Measurements from ENCODE around the gene CASP4.

Gene CASP4

DNA sequence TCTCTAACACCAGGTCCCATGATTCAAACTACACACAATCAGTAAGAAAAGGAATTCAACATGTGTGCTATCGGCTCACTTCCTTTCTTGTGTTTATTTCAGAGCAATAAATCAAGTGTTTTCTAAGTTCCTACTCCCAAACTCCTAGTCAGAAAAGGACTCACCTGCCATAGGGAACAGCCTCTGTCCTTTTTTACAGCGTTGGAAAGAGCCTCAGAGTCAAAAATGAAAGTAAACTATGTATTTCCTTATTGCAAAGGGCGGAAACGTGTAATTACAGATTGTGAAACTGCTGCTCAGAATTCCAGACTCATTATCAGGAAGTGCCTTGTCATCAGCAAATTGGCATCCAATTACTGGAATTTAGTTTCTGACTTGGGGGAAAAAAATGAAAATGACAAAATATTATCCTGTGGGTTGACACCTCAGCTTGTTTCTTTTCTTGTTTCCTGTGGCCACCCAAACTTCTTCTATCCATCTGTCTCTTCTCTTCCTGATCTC is at the start of gene CASP4:
CASP4 (minus strand) TSS at position 220 of the 501 bp plus-strand sequence; CDS start at position 171, 49 bp downstream.
- Histone ChIP-seq H3K27ac (peak within 1 kb of the TSS; percentile 93), H3K4me3 (ENCODE audit: low read depth in 1 of 2, low read length in 1 of 2) (peak within 1 kb of the TSS; percentile 67 to 79), H3K27me3 (no peaks in the 10 kb centered on the region), H3K4me1 (ENCODE audit: control insufficient read depth in 1 of 2, insufficient read depth in 1 of 2, low read depth in 1 of 2, low read length in 1 of 2) (peaks cover 48 to 49% of the 10 kb centered on the region in 2 experiments), H3K9me3 (no peaks in the 10 kb centered on the region), H3K36me3 (peaks cover 4% of the 10 kb centered on the region)
- TF ChIP-seq, protein P1, sequence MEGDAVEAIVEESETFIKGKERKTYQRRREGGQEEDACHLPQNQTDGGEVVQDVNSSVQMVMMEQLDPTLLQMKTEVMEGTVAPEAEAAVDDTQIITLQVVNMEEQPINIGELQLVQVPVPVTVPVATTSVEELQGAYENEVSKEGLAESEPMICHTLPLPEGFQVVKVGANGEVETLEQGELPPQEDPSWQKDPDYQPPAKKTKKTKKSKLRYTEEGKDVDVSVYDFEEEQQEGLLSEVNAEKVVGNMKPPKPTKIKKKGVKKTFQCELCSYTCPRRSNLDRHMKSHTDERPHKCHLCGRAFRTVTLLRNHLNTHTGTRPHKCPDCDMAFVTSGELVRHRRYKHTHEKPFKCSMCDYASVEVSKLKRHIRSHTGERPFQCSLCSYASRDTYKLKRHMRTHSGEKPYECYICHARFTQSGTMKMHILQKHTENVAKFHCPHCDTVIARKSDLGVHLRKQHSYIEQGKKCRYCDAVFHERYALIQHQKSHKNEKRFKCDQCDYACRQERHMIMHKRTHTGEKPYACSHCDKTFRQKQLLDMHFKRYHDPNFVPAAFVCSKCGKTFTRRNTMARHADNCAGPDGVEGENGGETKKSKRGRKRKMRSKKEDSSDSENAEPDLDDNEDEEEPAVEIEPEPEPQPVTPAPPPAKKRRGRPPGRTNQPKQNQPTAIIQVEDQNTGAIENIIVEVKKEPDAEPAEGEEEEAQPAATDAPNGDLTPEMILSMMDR (IDR thresholded peaks at IDR 0.05), result no peak

DNA sequence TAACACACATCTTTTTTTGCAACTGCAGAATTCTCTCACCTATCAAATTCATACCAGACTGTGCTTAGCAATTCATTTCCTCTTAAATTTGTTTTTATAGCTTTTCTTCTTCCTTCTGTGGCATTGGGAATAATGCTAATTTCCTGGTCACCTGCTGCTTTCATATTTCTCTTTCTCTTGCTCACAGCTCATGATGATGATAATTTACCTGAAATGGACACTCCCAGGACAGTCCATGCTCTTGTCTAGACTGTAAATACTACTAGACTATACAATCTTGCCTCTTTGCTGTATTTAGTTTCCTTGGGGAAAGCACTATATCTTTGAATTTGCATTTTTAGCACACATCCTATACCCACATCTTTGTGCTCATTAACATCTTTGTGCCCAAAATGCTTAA is 39.1 kb upstream of the CASP4 start:
- TF ChIP-seq, protein P1 (IDR thresholded peaks at IDR 0.05), result no peak
- H3K9me3 ChIP-seq, result no peaks in the 10 kb centered on the region
- H3K27me3 ChIP-seq, result no peaks in the 10 kb centered on the region
- H3K4me1 ChIP-seq (ENCODE audit: control insufficient read depth in 1 of 2, insufficient read depth in 1 of 2, low read depth in 1 of 2, low read length in 1 of 2), result no peaks in the 10 kb centered on the region
- no peaks in the 10 kb centered on the region for H3K36me3 ChIP-seq
- no peak overlapping the region for H3K27ac ChIP-seq
- H3K4me3 ChIP-seq (ENCODE audit: low read depth in 1 of 2, low read length in 1 of 2), result no peak overlapping the region

DNA sequence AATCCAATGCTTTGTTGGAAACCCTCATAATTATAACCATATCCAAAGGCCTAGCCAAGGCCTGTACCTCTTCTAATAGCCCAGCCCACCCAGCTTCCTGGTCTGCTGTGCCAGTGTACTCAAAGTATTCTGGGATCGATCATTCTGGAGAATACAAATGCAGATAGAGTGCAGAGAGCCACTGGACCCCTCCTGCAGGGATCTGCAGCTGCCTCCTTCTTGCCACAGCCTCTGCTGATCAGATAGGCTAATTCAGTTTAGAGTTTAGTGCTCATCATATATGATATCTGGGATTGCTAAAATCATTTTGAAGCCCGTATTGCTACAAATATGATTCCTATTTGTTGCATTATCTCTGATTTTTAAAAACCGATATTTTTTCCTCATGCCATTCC is 37.1 kb upstream of the CASP4 start:
- Histone ChIP-seq H3K4me3 (ENCODE audit: low read depth in 1 of 2, low read length in 1 of 2) (no peak overlapping the region), H3K27me3 (no peaks in the 10 kb centered on the region), H3K4me1 (ENCODE audit: control insufficient read depth in 1 of 2, insufficient read depth in 1 of 2, low read depth in 1 of 2, low read length in 1 of 2) (peaks cover 0 to 4% of the 10 kb centered on the region in 2 experiments), H3K36me3 (no peaks in the 10 kb centered on the region), H3K9me3 (no peaks in the 10 kb centered on the region), H3K27ac (no peak overlapping the region)
- TF ChIP-seq, protein P1 (IDR thresholded peaks at IDR 0.05), result no peak

DNA sequence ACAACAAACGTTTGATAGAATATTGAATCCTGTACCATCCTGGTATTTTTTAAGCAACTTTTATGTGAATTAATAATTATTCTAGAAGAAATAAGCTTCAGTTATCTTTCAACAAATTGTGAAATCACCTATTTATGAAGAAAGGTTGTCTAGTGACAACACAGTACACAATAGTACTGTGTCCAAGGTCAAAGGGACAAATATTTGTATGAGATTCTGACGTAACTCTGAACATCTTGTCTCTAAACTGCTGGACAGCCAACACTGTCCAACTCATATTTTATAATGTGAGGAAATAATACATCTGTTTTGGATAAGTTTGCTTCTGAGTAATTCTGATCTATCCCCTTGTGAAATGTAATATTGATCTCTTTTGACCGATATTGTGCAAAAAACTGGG is 35.6 kb upstream of the CASP4 start:
- H3K36me3 ChIP-seq, result no peaks in the 10 kb centered on the region

DNA sequence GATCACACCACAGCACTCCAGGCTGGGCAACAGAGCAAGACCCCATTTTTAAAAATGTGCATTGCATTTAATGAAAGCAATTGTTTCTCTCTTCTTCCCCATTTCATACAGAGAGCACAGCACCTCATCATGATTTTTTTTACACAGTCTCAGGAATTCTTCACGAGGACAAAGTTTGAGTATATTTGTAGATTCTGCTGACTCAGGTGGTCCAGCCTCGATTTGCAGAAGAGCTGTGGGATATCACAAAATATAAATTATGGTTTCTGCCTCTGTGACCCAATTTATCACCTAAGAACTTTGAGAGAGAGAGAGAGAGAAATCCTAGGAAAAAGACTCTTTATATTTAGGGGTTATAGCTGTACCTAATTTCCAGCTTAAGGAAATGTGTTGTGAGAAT is 34.8 kb upstream of the CASP4 start:
- H3K27ac ChIP-seq, result no peak overlapping the region
- no peaks in the 10 kb centered on the region for H3K27me3 ChIP-seq
- H3K4me3 ChIP-seq (ENCODE audit: low read depth in 1 of 2, low read length in 1 of 2), result no peak overlapping the region
- no peaks in the 10 kb centered on the region for H3K36me3 ChIP-seq
- peaks cover 0 to 4% of the 10 kb centered on the region in 2 experiments for H3K4me1 ChIP-seq (ENCODE audit: control insufficient read depth in 1 of 2, insufficient read depth in 1 of 2, low read depth in 1 of 2, low read length in 1 of 2)
- TF ChIP-seq, protein P1 (IDR thresholded peaks at IDR 0.05), result no peak
- no peaks in the 10 kb centered on the region for H3K9me3 ChIP-seq

More for the DNA sequence above, 35.6 kb upstream of the CASP4 start:
- TF ChIP-seq, protein P1 (IDR thresholded peaks at IDR 0.05), result no peak
- Histone ChIP-seq H3K4me3 (ENCODE audit: low read depth in 1 of 2, low read length in 1 of 2) (no peak overlapping the region), H3K9me3 (no peaks in the 10 kb centered on the region), H3K4me1 (ENCODE audit: control insufficient read depth in 1 of 2, insufficient read depth in 1 of 2, low read depth in 1 of 2, low read length in 1 of 2) (peaks cover 0 to 4% of the 10 kb centered on the region in 2 experiments), H3K27me3 (no peaks in the 10 kb centered on the region), H3K27ac (no peak overlapping the region)

All from neutrophil (primary cell).